ENCODE measurements around the gene E2F3.

E2F3 gene

GRCh38 chr6:20408851-20409250 is 7.2 kb downstream of the E2F3 start:
- peaks cover 42% of the 10 kb centered on the region for H3K4me1 ChIP-seq (ENCODE audit: insufficient read depth, low read length)
- no peak overlapping the region for H3K9ac ChIP-seq (ENCODE audit: low read depth, low read length)
- H3K36me3 ChIP-seq (ENCODE audit: insufficient read depth, low read length) = peaks cover 70% of the 10 kb centered on the region
- H3K4me2 ChIP-seq (ENCODE audit: insufficient read depth, low read length) = peak overlapping the region; percentile 26; the same call in 1 of the 2 replicates
- no peak for TF ChIP-seq EZH2 (IDR thresholded peaks at IDR 0.05; ENCODE audit: borderline replicate concordance, low read depth, low read length, severe bottlenecking)
- no peak for TF ChIP-seq CTCF (IDR thresholded peaks at IDR 0.05; ENCODE audit: borderline replicate concordance, extremely low read depth, low read length, poor library complexity, severe bottlenecking)
- H3K79me2 ChIP-seq (ENCODE audit: insufficient read depth, low read length) = peaks cover 100% of the 10 kb centered on the region
- no peak overlapping the region for H2AFZ ChIP-seq (ENCODE audit: low read depth, low read length)
- no peaks in the 10 kb centered on the region for H3K27me3 ChIP-seq (ENCODE audit: insufficient read depth, low read length, poor library complexity)
- DNase-seq = no peak
- ATAC-seq (ENCODE audit: insufficient read depth, low read depth) = no peak
- H3K9me3 ChIP-seq (ENCODE audit: insufficient read depth, low read length, severe bottlenecking) = no peaks in the 10 kb centered on the region
- no peak overlapping the region for H3K4me3 ChIP-seq (ENCODE audit: low read depth in 1 of 2, low read length in 2 of 2)
- peaks cover 95% of the 10 kb centered on the region for H4K20me1 ChIP-seq (ENCODE audit: insufficient read depth, low read length)
- H3K27ac ChIP-seq (ENCODE audit: low read length) = peak overlapping the region; percentile 8; the same call in 1 of the 2 replicates

GRCh38 chr6:20409427-20409971 is 7.8 kb downstream of the E2F3 start:
- Histone ChIP-seq H3K4me1 (ENCODE audit: insufficient read depth, low read length) (peaks cover 38% of the 10 kb centered on the region), H3K9me3 (ENCODE audit: insufficient read depth, low read length, severe bottlenecking) (no peaks in the 10 kb centered on the region), H3K27ac (ENCODE audit: low read length) (no peak overlapping the region), H3K9ac (ENCODE audit: low read depth, low read length) (no peak overlapping the region), H3K79me2 (ENCODE audit: insufficient read depth, low read length) (peaks cover 100% of the 10 kb centered on the region), H3K27me3 (ENCODE audit: insufficient read depth, low read length, poor library complexity) (no peaks in the 10 kb centered on the region), H3K36me3 (ENCODE audit: insufficient read depth, low read length) (peaks cover 76% of the 10 kb centered on the region), H2AFZ (ENCODE audit: low read depth, low read length) (no peak overlapping the region), H4K20me1 (ENCODE audit: insufficient read depth, low read length) (peaks cover 98% of the 10 kb centered on the region), H3K4me3 (ENCODE audit: low read depth in 1 of 2, low read length in 2 of 2) (no peak overlapping the region), H3K4me2 (ENCODE audit: insufficient read depth, low read length) (no peak overlapping the region)
- no peak for TF ChIP-seq EZH2 (IDR thresholded peaks at IDR 0.05; ENCODE audit: borderline replicate concordance, low read depth, low read length, severe bottlenecking)
- ATAC-seq (ENCODE audit: insufficient read depth, low read depth) (no peak), DNase-seq (no peak)

GRCh38 chr6:20411544-20411943 is 9.9 kb downstream of the E2F3 start:
- Histone ChIP-seq H3K9ac (ENCODE audit: low read depth, low read length) (no peak overlapping the region), H3K79me2 (ENCODE audit: insufficient read depth, low read length) (peaks cover 100% of the 10 kb centered on the region), H3K4me2 (ENCODE audit: insufficient read depth, low read length) (no peak overlapping the region), H4K20me1 (ENCODE audit: insufficient read depth, low read length) (peaks cover 99% of the 10 kb centered on the region), H3K27me3 (ENCODE audit: insufficient read depth, low read length, poor library complexity) (no peaks in the 10 kb centered on the region), H3K9me3 (ENCODE audit: insufficient read depth, low read length, severe bottlenecking) (no peaks in the 10 kb centered on the region), H3K27ac (ENCODE audit: low read length) (no peak overlapping the region), H3K4me3 (ENCODE audit: low read depth in 1 of 2, low read length in 2 of 2) (no peak overlapping the region), H2AFZ (ENCODE audit: low read depth, low read length) (no peak overlapping the region), H3K36me3 (ENCODE audit: insufficient read depth, low read length) (peaks cover 75% of the 10 kb centered on the region), H3K4me1 (ENCODE audit: insufficient read depth, low read length) (peaks cover 33% of the 10 kb centered on the region; the same call in 1 of the 2 replicates)
- DNase-seq = no peak
- TF ChIP-seq CTCF (IDR thresholded peaks at IDR 0.05; ENCODE audit: borderline replicate concordance, extremely low read depth, low read length, poor library complexity, severe bottlenecking) = no peak
- TF ChIP-seq EZH2 (IDR thresholded peaks at IDR 0.05; ENCODE audit: borderline replicate concordance, low read depth, low read length, severe bottlenecking) = no peak
- no peak for ATAC-seq (ENCODE audit: insufficient read depth, low read depth)

- ATAC-seq (ENCODE audit: insufficient read depth, low read depth) = no peak
- Histone ChIP-seq H3K27ac (ENCODE audit: low read length) (no peak overlapping the region), H4K20me1 (ENCODE audit: insufficient read depth, low read length) (peaks cover 99% of the 10 kb centered on the region)
These were observed 10.4 kb downstream of the E2F3 start for GRCh38 chr6:20411953-20412681.

More at GRCh38 chr6:20411953-20412681, 10.4 kb downstream of the E2F3 start:
- DNase-seq = no peak
- peaks cover 33% of the 10 kb centered on the region; the same call in 1 of the 2 replicates for H3K4me1 ChIP-seq (ENCODE audit: insufficient read depth, low read length)
- no peak overlapping the region for H3K9ac ChIP-seq (ENCODE audit: low read depth, low read length)
- H3K4me3 ChIP-seq (ENCODE audit: low read depth in 1 of 2, low read length in 2 of 2) = no peak overlapping the region
- no peaks in the 10 kb centered on the region for H3K27me3 ChIP-seq (ENCODE audit: insufficient read depth, low read length, poor library complexity)
- H3K36me3 ChIP-seq (ENCODE audit: insufficient read depth, low read length) = peaks cover 71% of the 10 kb centered on the region
- H3K4me2 ChIP-seq (ENCODE audit: insufficient read depth, low read length) = no peak overlapping the region
- no peak overlapping the region for H2AFZ ChIP-seq (ENCODE audit: low read depth, low read length)
- H3K79me2 ChIP-seq (ENCODE audit: insufficient read depth, low read length) = peaks cover 100% of the 10 kb centered on the region
- no peak for TF ChIP-seq CTCF (IDR thresholded peaks at IDR 0.05; ENCODE audit: borderline replicate concordance, extremely low read depth, low read length, poor library complexity, severe bottlenecking)
- TF ChIP-seq EZH2 (IDR thresholded peaks at IDR 0.05; ENCODE audit: borderline replicate concordance, low read depth, low read length, severe bottlenecking) = no peak
- no peaks in the 10 kb centered on the region for H3K9me3 ChIP-seq (ENCODE audit: insufficient read depth, low read length, severe bottlenecking)

Data from DND-41 (cell line).